ENCODE measurements around the gene AACS.
"Not testable (repeated sequence)": the region's sequence is repeated elsewhere in the genome, so short reads cannot be mapped to it uniquely, and the experiment has no call there.

The AACS gene

GRCh38 chr12:125110641-125111360, 45.6 kb downstream of the AACS start:
- Histone ChIP-seq H3K4me2 (ENCODE audit: low read depth, low read length) (no peak overlapping the region), H3K27ac (ENCODE audit: low read length) (no peak overlapping the region), H3K36me3 (replicated peaks; ENCODE audit: insufficient read depth, low read length) (no peaks in the 10 kb centered on the region), H3K79me2 (ENCODE audit: low read length) (no peaks in the 10 kb centered on the region), H4K20me1 (ENCODE audit: insufficient read depth, low read length) (no peaks in the 10 kb centered on the region), H3K9ac (ENCODE audit: low read length) (no peak overlapping the region), H3K9me2 (replicated peaks; ENCODE audit: insufficient read depth, low read length) (no peaks in the 10 kb centered on the region), H2AFZ (ENCODE audit: low read length) (no peak overlapping the region), H3K4me3 (ENCODE audit: low read length) (no peak overlapping the region), H3K27me3 (replicated peaks; ENCODE audit: insufficient read depth, low read length) (no peaks in the 10 kb centered on the region), H3K9me3 (replicated peaks; ENCODE audit: insufficient read depth, low read length) (no peaks in the 10 kb centered on the region), H3F3A (ENCODE audit: insufficient read depth, low read length) (no peaks in the 10 kb centered on the region), H3K4me1 (ENCODE audit: low read length) (no peaks in the 10 kb centered on the region)
- DNase-seq = no peak
- TF ChIP-seq CTCF (IDR thresholded peaks at IDR 0.05; ENCODE audit: low read length) (no peak), EZH2 (optimal IDR thresholded peaks at IDR 0.05; ENCODE audit: low read depth, low read length) (no peak), EZH2phosphoT487 (IDR thresholded peaks at IDR 0.05; ENCODE audit: low read length) (no peak)

GRCh38 chr12:125111403-125111802, 46.2 kb downstream of the AACS start:
- no peak overlapping the region for H3K9ac ChIP-seq (ENCODE audit: low read length)
- no peaks in the 10 kb centered on the region for H3K9me2 ChIP-seq (replicated peaks; ENCODE audit: insufficient read depth, low read length)
- H3F3A ChIP-seq (ENCODE audit: insufficient read depth, low read length) = no peaks in the 10 kb centered on the region
- H3K4me3 ChIP-seq (ENCODE audit: low read length) = no peak overlapping the region
- no peak overlapping the region for H3K27ac ChIP-seq (ENCODE audit: low read length)
- DNase-seq = no peak
- no peaks in the 10 kb centered on the region for H3K36me3 ChIP-seq (replicated peaks; ENCODE audit: insufficient read depth, low read length)
- no peaks in the 10 kb centered on the region for H3K27me3 ChIP-seq (replicated peaks; ENCODE audit: insufficient read depth, low read length)
- TF ChIP-seq EZH2 (optimal IDR thresholded peaks at IDR 0.05; ENCODE audit: low read depth, low read length) (no peak), EZH2phosphoT487 (IDR thresholded peaks at IDR 0.05; ENCODE audit: low read length) (no peak), CTCF (IDR thresholded peaks at IDR 0.05; ENCODE audit: low read length) (no peak)
- H3K79me2 ChIP-seq (ENCODE audit: low read length) = no peaks in the 10 kb centered on the region
- H2AFZ ChIP-seq (ENCODE audit: low read length) = no peak overlapping the region
- H3K9me3 ChIP-seq (replicated peaks; ENCODE audit: insufficient read depth, low read length) = no peaks in the 10 kb centered on the region
- no peaks in the 10 kb centered on the region for H4K20me1 ChIP-seq (ENCODE audit: insufficient read depth, low read length)
- no peak overlapping the region for H3K4me2 ChIP-seq (ENCODE audit: low read depth, low read length)
- no peaks in the 10 kb centered on the region for H3K4me1 ChIP-seq (ENCODE audit: low read length)

DNA sequence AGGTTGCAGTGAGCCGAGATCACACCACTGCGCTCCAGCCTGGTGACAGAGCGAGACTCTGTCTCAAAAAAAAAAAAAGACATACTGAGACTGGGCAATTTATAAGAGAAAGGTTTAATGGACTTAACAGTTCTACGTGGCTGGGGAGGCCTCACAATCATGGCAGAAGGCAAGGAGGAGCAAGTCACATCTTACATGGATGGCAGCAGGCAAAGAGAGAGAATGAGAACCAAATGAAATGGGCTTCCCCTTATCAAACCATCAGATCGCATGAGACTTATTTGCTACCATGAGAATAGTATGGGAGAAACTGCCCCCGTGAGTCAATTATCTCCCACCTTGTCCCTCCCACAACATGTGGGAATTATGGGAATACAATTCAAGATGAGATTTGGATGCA, 47.4 kb downstream of the AACS start:
- H3K27ac ChIP-seq (ENCODE audit: low read length); H3K27me3 ChIP-seq (replicated peaks; ENCODE audit: insufficient read depth, low read length); H3K79me2 ChIP-seq (ENCODE audit: low read length); H3K9me3 ChIP-seq (replicated peaks; ENCODE audit: insufficient read depth, low read length); H2AFZ ChIP-seq (ENCODE audit: low read length); H3K4me1 ChIP-seq (ENCODE audit: low read length); H4K20me1 ChIP-seq (ENCODE audit: insufficient read depth, low read length); DNase-seq; H3K36me3 ChIP-seq (replicated peaks; ENCODE audit: insufficient read depth, low read length); H3K4me3 ChIP-seq (ENCODE audit: low read length); H3K4me2 ChIP-seq (ENCODE audit: low read depth, low read length); H3K9ac ChIP-seq (ENCODE audit: low read length); H3K9me2 ChIP-seq (replicated peaks; ENCODE audit: insufficient read depth, low read length); H3F3A ChIP-seq (ENCODE audit: insufficient read depth, low read length): not testable (repeated sequence)

- no peak for DNase-seq
- Histone ChIP-seq H3F3A (ENCODE audit: insufficient read depth, low read length) (no peaks in the 10 kb centered on the region), H3K36me3 (replicated peaks; ENCODE audit: insufficient read depth, low read length) (no peaks in the 10 kb centered on the region)
These were observed 48.0 kb downstream of the AACS start for GRCh38 chr12:125113263-125113662.

More at GRCh38 chr12:125113263-125113662, 48.0 kb downstream of the AACS start:
- Histone ChIP-seq H3K79me2 (ENCODE audit: low read length) (no peaks in the 10 kb centered on the region), H3K4me3 (ENCODE audit: low read length) (no peak overlapping the region), H2AFZ (ENCODE audit: low read length) (no peak overlapping the region), H3K4me2 (ENCODE audit: low read depth, low read length) (no peak overlapping the region), H3K27me3 (replicated peaks; ENCODE audit: insufficient read depth, low read length) (no peaks in the 10 kb centered on the region), H3K27ac (ENCODE audit: low read length) (no peak overlapping the region), H4K20me1 (ENCODE audit: insufficient read depth, low read length) (no peaks in the 10 kb centered on the region), H3K9me2 (replicated peaks; ENCODE audit: insufficient read depth, low read length) (no peaks in the 10 kb centered on the region), H3K4me1 (ENCODE audit: low read length) (no peaks in the 10 kb centered on the region), H3K9me3 (replicated peaks; ENCODE audit: insufficient read depth, low read length) (no peaks in the 10 kb centered on the region), H3K9ac (ENCODE audit: low read length) (no peak overlapping the region)
- TF ChIP-seq EZH2 (optimal IDR thresholded peaks at IDR 0.05; ENCODE audit: low read depth, low read length) (no peak), CTCF (IDR thresholded peaks at IDR 0.05; ENCODE audit: low read length) (no peak), EZH2phosphoT487 (IDR thresholded peaks at IDR 0.05; ENCODE audit: low read length) (no peak)

Measured in MM.1S (cell line).